WTC11 (cell line): ENCODE results near the gene CDK6.

Experiments
- AFF4 ChIP-seq: sonication (generic); formaldehyde crosslinking; IDR thresholded peaks from 2 replicates; pipeline ENCODE4 v1.8.1; 2023; ENCODE audit warnings: mild to moderate bottlenecking, missing genetic modification reagents, borderline replicate concordance
- ATF2 ChIP-seq: sonication (generic); formaldehyde crosslinking; IDR thresholded peaks from 2 replicates; pipeline ENCODE4 v1.8.1; 2022; ENCODE audit warnings: low read depth, missing genetic modification reagents, borderline replicate concordance
- CBFB ChIP-seq: sonication (generic); formaldehyde crosslinking; IDR thresholded peaks from 2 replicates; pipeline ENCODE4 v1.8.1; 2022; ENCODE audit warnings: mild to moderate bottlenecking, low read depth, missing genetic modification reagents
- CREM ChIP-seq: sonication (generic); formaldehyde crosslinking; IDR thresholded peaks from 2 replicates; pipeline ENCODE4 v1.8.1; 2022; ENCODE audit warnings: mild to moderate bottlenecking, missing genetic modification reagents, moderate library complexity
- CTCF ChIP-seq: fragments of 200-600 bp; IDR thresholded peaks from 2 replicates; pipeline ENCODE4 v1.8.0; 2022; ENCODE audit warnings: antibody characterized with exemption
- E2F4 ChIP-seq: sonication (generic); formaldehyde crosslinking; IDR thresholded peaks from 2 replicates; pipeline ENCODE4 v1.8.1; 2022; ENCODE audit warnings: low read depth, mild to moderate bottlenecking, moderate library complexity, missing genetic modification reagents, borderline replicate concordance
- E2F5 ChIP-seq: sonication (generic); formaldehyde crosslinking; IDR thresholded peaks from 2 replicates; pipeline ENCODE4 v1.8.1; 2022; ENCODE audit warnings: mild to moderate bottlenecking, moderate library complexity, missing genetic modification reagents
- ELF4 ChIP-seq: sonication (generic); formaldehyde crosslinking; IDR thresholded peaks from 2 replicates; pipeline ENCODE4 v1.8.1; 2022; ENCODE audit warnings: low read depth, mild to moderate bottlenecking, moderate library complexity, missing genetic modification reagents
- HMGXB4 ChIP-seq: sonication (generic); formaldehyde crosslinking; IDR thresholded peaks from 2 replicates; pipeline ENCODE4 v1.8.1; 2023; ENCODE audit warnings: mild to moderate bottlenecking, moderate library complexity, missing genetic modification reagents
- JUN ChIP-seq: sonication (generic); formaldehyde crosslinking; IDR thresholded peaks from 2 replicates; pipeline ENCODE4 v1.8.0; 2023; ENCODE audit warnings: mild to moderate bottlenecking, missing genetic modification reagents
- NFATC4 ChIP-seq: fragments of 250-450 bp; sonication (Bioruptor Pico); IDR thresholded peaks from 2 replicates; pipeline ENCODE4 v1.9.0; 2021; ENCODE audit warnings: mild to moderate bottlenecking
- USF1 ChIP-seq: sonication (generic); formaldehyde crosslinking; IDR thresholded peaks from 2 replicates; pipeline ENCODE4 v1.8.0; 2022; ENCODE audit warnings: mild to moderate bottlenecking, missing genetic modification reagents
- USF2 ChIP-seq: sonication (generic); formaldehyde crosslinking; IDR thresholded peaks from 2 replicates; pipeline ENCODE4 v1.8.1; 2023; ENCODE audit warnings: mild to moderate bottlenecking, missing genetic modification reagents, moderate library complexity
- ZNF532 ChIP-seq: fragments of 250-450 bp; sonication (Bioruptor Pico); IDR thresholded peaks from 2 replicates; pipeline ENCODE4 v1.9.0; 2021; ENCODE audit warnings: mild to moderate bottlenecking, borderline replicate concordance

- no peak for TF ChIP-seq NFATC4 (CRISPR knock-in tag)
- TF ChIP-seq CTCF, result no peak
- TF ChIP-seq ZNF532 (CRISPR knock-in tag), result no peak
- TF ChIP-seq E2F4, result no peak
- TF ChIP-seq USF1 (CRISPR knock-in tag), result no peak
- TF ChIP-seq HMGXB4 (CRISPR knock-in tag), result no peak
- TF ChIP-seq E2F5, result no peak
- no peak for TF ChIP-seq CBFB
- no peak for TF ChIP-seq AFF4 (CRISPR knock-in tag)
- TF ChIP-seq JUN (CRISPR knock-in tag), result no peak
- no peak for TF ChIP-seq ATF2 (CRISPR knock-in tag)
- TF ChIP-seq USF2, result no peak
- TF ChIP-seq ELF4 (CRISPR knock-in tag), result no peak
- no peak for TF ChIP-seq CREM (CRISPR knock-in tag)
Observed at GRCh38 chr7:92790992-92791391, 45.4 kb downstream of the CDK6 start.
